ENCODE measurements around the gene RBP7. TPM values are rescaled to one million over a fixed set of nuclear protein-coding genes. Genes with fewer than 3 reads are reported as not detected.

Gene RBP7
- total and polyA plus RNA-seq, 4 donors: 1.2 to 11.8 (median 4.8) TPM

GRCh38 chr1:10048601-10049000 is 51.6 kb downstream of the RBP7 start (continued):
- no peak for TF ChIP-seq REST (IDR thresholded peaks at IDR 0.05)

GRCh38 chr1:10050611-10051010 is 53.6 kb downstream of the RBP7 start:
- no peaks in the 10 kb centered on the region for H3K27me3 ChIP-seq (ENCODE audit: control insufficient read depth in 4 of 4, insufficient read depth in 4 of 4, low read length in 3 of 4)
- H3K4me1 ChIP-seq (ENCODE audit: control insufficient read depth in 4 of 4, insufficient read depth in 4 of 4, low read length in 3 of 4): peaks cover 0 to 18% (median 12%) of the 10 kb centered on the region in 4 donors
- no peak overlapping the region for H3K9ac ChIP-seq (ENCODE audit: low read depth in 1 of 2, low read length in 2 of 2)
- no peak for DNase-seq (ENCODE audit: low spot score)
- H3K27ac ChIP-seq (ENCODE audit: low read depth in 1 of 2, low read length in 2 of 2): no peak overlapping the region
- TF ChIP-seq EGR1 (IDR thresholded peaks at IDR 0.05; ENCODE audit: low read depth in 2 of 2) (no peak), TAF1 (conservative IDR thresholded peaks at IDR 0.05) (no peak), NR2F2 (IDR thresholded peaks at IDR 0.05) (no peak), FOXA2 (IDR thresholded peaks at IDR 0.05) (no peak), HNF4G (IDR thresholded peaks at IDR 0.05) (no peak), ATF3 (IDR thresholded peaks at IDR 0.05) (no peak), REST (IDR thresholded peaks at IDR 0.05) (no peak), FOXA1 (IDR thresholded peaks at IDR 0.05) (no peak), YY1 (IDR thresholded peaks at IDR 0.05) (no peak), SP1 (IDR thresholded peaks at IDR 0.05) (no peak), GABPA (IDR thresholded peaks at IDR 0.05 in 1 of 2, conservative IDR thresholded peaks at IDR 0.05 in 1 of 2) (no peak), CTCF (IDR thresholded peaks at IDR 0.05; ENCODE audit: low read depth, low read length, missing input control) (no peak), JUND (IDR thresholded peaks at IDR 0.05) (no peak), MAX (IDR thresholded peaks at IDR 0.05) (no peak)
- WGBS: 76% methylated on average over 3 of the region's 3 CpGs
- H3K4me3 ChIP-seq (ENCODE audit: low read depth in 1 of 3, low read length in 3 of 3): no peak overlapping the region
- no peaks in the 10 kb centered on the region for H3K9me3 ChIP-seq (ENCODE audit: control insufficient read depth in 4 of 4, low read length in 3 of 4)
- peaks cover 0 to 6% (median 2%) of the 10 kb centered on the region in 4 donors for H3K36me3 ChIP-seq (ENCODE audit: control insufficient read depth in 4 of 4, insufficient read depth in 3 of 4, low read depth in 1 of 4, low read length in 3 of 4)

Measured in liver (tissue), 9 donors.